MM.1S (cell line): ENCODE results near the gene NRXN3.

Experiments used
- CTCF ChIP-seq: fragments of 300-600 bp; sonication (generic); IDR thresholded peaks from 2 replicates; pipeline ENCODE4 v1.5.1; 2016; ENCODE audit warnings: antibody characterized with exemption, low read length, mixed read lengths
- EZH2 ChIP-seq: fragments of 300-600 bp; sonication (generic); optimal IDR thresholded peaks from 2 replicates; pipeline ENCODE3; 2017; ENCODE audit warnings: low read depth, mild to moderate bottlenecking, antibody characterized with exemption, low read length, mixed read lengths
- EZH2phosphoT487 ChIP-seq: fragments of 300-600 bp; sonication (generic); IDR thresholded peaks from 2 replicates; pipeline ENCODE4 v1.6.1; 2018; ENCODE audit warnings: antibody characterized with exemption, low read length

GRCh38 chr14:78451319-78451695 lies 281.1 kb downstream of the NRXN3 start:
- TF ChIP-seq CTCF (no peak), EZH2 (no peak), EZH2phosphoT487 (no peak)
